KMS-11 (cell line): ENCODE measurements around the gene PRKG2.
"Not testable (repeated sequence)": the region's sequence is repeated elsewhere in the genome, so short reads cannot be mapped to it uniquely, and the experiment has no call there.

ENCODE experiments used
- H2AFZ ChIP-seq: fragments of 200-600 bp; sonication (generic); 2 replicates; pipeline ENCODE4 v1.6.1; 2016; ENCODE audit warnings: antibody characterized with exemption, mixed run types, low read depth
- H3K27ac ChIP-seq: fragments of 200-600 bp; sonication (generic); 2 replicates; pipeline ENCODE4 v1.6.1; 2016; ENCODE audit warnings: mild to moderate bottlenecking, mixed run types
- H3K27me3 ChIP-seq: fragments of 200-600 bp; sonication (generic); 2 replicates; pipeline ENCODE4 v1.6.1; 2017; ENCODE audit warnings: mild to moderate bottlenecking, low read depth, mixed run types, moderate library complexity; ENCODE audit not compliant: insufficient read depth
- H3K36me3 ChIP-seq: fragments of 200-600 bp; sonication (generic); 2 replicates; pipeline ENCODE4 v1.6.1; 2017; ENCODE audit warnings: mild to moderate bottlenecking, mixed run types; ENCODE audit not compliant: insufficient read depth
- H3K4me1 ChIP-seq: fragments of 200-600 bp; sonication (generic); 2 replicates; pipeline ENCODE4 v1.6.1; 2016; ENCODE audit warnings: mild to moderate bottlenecking, low read depth, mixed run types; ENCODE audit not compliant: poor library complexity, severe bottlenecking
- H3K4me2 ChIP-seq: fragments of 200-600 bp; sonication (generic); 2 replicates; pipeline ENCODE4 v1.7.0; 2016; ENCODE audit warnings: mild to moderate bottlenecking, mixed run types
- H3K4me3 ChIP-seq: fragments of 200-600 bp; sonication (generic); IDR thresholded peaks from 2 replicates; pipeline ENCODE4 v1.6.1; 2017; ENCODE audit warnings: low read depth, low read length, mixed read lengths; ENCODE audit not compliant: insufficient read depth
- H3K79me2 ChIP-seq: fragments of 200-600 bp; sonication (generic); 2 replicates; pipeline ENCODE4 v1.6.1; 2016; ENCODE audit warnings: low read depth, mixed run types; ENCODE audit not compliant: insufficient read depth
- H3K9ac ChIP-seq: fragments of 200-600 bp; sonication (generic); 2 replicates; pipeline ENCODE4 v1.6.1; 2016; ENCODE audit warnings: mild to moderate bottlenecking, mixed run types
- H4K20me1 ChIP-seq: fragments of 200-600 bp; sonication (generic); 2 replicates; pipeline ENCODE4 v1.6.1; 2016; ENCODE audit warnings: mild to moderate bottlenecking, mixed run types; ENCODE audit not compliant: insufficient read depth
- TF ChIP-seq, protein P1 (sequence below): fragments of 200-600 bp; sonication (generic); conservative IDR thresholded peaks from 2 replicates; pipeline ENCODE4 v1.6.1; 2017; ENCODE audit warnings: low read depth, mild to moderate bottlenecking, antibody characterized with exemption, low read length, moderate library complexity, mixed read lengths

PRKG2 gene

DNA sequence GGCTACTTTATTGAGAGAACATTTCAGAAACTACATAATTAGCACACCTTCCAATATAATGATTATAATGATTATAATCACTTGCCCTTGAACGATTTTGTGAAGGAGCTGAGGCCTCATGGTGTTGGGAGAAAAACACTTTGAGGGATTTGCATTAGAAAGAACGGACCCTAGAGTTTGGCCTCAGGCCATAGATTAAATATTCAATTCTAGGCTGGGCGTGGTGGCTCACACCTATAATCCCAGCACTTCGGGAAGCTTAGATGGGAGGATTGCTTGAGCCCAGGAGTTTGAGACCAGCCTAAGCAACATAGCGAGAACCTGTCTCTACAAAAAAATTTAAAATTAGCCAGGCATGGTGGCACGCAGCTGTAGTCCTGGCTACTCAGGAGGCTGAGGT, 12.9 kb upstream of the PRKG2 start:
- TF ChIP-seq, protein P1, sequence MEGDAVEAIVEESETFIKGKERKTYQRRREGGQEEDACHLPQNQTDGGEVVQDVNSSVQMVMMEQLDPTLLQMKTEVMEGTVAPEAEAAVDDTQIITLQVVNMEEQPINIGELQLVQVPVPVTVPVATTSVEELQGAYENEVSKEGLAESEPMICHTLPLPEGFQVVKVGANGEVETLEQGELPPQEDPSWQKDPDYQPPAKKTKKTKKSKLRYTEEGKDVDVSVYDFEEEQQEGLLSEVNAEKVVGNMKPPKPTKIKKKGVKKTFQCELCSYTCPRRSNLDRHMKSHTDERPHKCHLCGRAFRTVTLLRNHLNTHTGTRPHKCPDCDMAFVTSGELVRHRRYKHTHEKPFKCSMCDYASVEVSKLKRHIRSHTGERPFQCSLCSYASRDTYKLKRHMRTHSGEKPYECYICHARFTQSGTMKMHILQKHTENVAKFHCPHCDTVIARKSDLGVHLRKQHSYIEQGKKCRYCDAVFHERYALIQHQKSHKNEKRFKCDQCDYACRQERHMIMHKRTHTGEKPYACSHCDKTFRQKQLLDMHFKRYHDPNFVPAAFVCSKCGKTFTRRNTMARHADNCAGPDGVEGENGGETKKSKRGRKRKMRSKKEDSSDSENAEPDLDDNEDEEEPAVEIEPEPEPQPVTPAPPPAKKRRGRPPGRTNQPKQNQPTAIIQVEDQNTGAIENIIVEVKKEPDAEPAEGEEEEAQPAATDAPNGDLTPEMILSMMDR: no peak
- Histone ChIP-seq H3K4me1 (no peaks in the 10 kb centered on the region), H3K79me2 (no peaks in the 10 kb centered on the region), H4K20me1 (no peaks in the 10 kb centered on the region), H3K4me3 (no peak overlapping the region), H3K27ac (no peak overlapping the region), H3K36me3 (no peaks in the 10 kb centered on the region), H2AFZ (no peak overlapping the region), H3K27me3 (no peaks in the 10 kb centered on the region), H3K9ac (no peak overlapping the region), H3K4me2 (no peak overlapping the region)

DNA sequence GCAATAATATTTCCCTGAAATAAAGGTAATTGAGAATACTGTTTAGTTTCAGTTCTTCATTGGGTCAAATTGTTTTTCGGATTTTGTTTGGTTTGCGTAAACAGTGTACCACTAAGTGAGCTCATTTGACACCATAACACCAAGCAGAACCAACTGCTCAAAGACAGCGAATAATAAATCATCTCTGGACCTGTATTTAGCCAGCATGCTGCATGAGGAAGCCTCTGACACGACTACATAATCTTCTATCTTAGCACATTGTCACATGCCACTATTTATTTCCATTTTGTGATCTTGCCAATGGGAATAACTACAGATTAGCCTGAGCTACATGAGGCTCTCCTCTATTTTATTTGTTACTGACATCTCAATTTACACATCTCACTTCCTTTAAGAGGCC, 12.1 kb upstream of the PRKG2 start:
- H3K79me2 ChIP-seq: no peaks in the 10 kb centered on the region
- H3K4me3 ChIP-seq: no peak overlapping the region
- no peaks in the 10 kb centered on the region for H3K4me1 ChIP-seq
- no peak overlapping the region for H2AFZ ChIP-seq
- no peak overlapping the region for H3K27ac ChIP-seq
- no peak overlapping the region for H3K4me2 ChIP-seq
- H3K9ac ChIP-seq: no peak overlapping the region
- H3K36me3 ChIP-seq: no peaks in the 10 kb centered on the region
- no peaks in the 10 kb centered on the region for H4K20me1 ChIP-seq
- TF ChIP-seq, protein P1: no peak
- no peaks in the 10 kb centered on the region for H3K27me3 ChIP-seq

DNA sequence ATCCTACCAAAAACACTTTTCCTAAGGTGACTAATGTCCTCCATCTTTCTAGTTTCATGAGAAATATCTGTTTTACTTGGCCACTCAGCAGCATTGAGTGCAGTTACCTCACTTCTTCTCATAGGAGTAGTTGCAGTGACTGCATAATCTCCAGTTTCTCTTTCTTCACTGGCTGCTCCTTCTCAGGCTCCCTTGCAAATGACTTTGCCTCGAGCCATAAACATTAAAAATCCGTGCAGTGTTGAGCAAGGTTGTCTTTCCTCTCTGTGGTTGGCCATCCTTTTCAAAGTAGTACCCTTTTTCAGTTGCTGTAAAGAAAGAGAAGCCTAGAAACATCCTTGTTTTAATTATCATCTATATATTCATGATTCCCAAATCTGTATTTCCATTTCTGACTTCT, 10.2 kb upstream of the PRKG2 start:
- H3K79me2 ChIP-seq: no peaks in the 10 kb centered on the region
- no peak overlapping the region for H3K27ac ChIP-seq
- no peaks in the 10 kb centered on the region for H4K20me1 ChIP-seq
- no peak overlapping the region for H2AFZ ChIP-seq
- H3K9ac ChIP-seq: no peak overlapping the region
- no peak overlapping the region for H3K4me2 ChIP-seq
- no peaks in the 10 kb centered on the region for H3K4me1 ChIP-seq
- no peaks in the 10 kb centered on the region for H3K36me3 ChIP-seq
- TF ChIP-seq, protein P1: no peak
- H3K4me3 ChIP-seq: no peak overlapping the region
- no peaks in the 10 kb centered on the region for H3K27me3 ChIP-seq

DNA sequence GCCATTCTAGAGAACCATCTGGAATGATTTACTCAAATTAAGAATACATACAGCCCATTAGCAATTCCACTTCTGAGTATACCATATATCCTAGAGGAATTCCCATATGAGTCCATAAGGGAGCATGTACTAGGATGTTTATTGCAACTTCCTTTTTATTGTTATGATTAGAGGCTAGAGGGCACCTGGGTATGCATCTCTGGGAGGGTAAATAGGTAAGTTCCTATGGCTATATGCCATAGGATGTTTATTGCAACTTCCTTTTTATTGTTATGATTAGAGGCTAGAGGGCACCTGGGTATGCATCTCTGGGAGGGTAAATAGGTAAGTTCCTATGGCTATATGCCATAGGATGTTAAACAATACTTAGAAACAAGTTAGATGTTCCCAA, 7.1 kb upstream of the PRKG2 start:
- not testable (repeated sequence) for H3K79me2 ChIP-seq, H3K4me3 ChIP-seq, H3K4me1 ChIP-seq, H3K27me3 ChIP-seq, H3K9ac ChIP-seq, H3K4me2 ChIP-seq, H3K27ac ChIP-seq, H3K36me3 ChIP-seq, H2AFZ ChIP-seq, H4K20me1 ChIP-seq

DNA sequence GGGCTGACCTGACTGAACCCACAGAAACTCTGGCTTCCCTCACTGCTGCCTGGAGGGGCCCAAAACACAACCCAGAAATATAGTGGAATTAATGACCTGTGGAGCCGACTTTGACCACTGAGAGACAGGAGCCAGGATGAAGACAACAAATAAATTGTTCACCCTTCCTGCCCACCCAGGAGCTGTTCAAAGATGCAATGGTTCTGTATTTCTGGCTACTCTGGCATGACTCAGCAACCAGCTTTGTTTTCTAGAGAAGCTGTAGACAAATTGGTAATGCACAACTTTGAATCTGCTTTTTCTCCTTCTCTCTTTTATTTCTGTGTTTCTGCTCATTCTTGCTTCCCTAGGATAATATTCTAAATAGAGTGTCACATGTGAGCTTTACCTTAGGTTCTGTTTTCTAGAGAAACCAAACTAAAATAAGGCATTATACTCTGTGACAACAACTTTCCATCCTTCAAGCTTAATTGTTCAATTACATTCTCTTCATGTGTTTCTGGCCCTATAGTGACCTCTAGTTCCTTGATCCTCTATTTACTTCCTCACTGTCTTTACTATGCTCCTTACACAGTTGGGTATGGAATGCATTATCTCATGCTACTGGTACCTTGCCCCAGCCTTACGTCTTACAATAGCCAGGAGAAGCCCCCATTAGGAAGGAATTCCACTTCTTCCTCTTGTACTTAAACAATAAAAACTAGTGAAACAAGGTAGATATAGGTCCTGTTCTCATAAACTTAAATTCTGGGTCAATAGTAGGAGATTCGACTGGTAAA, 6.5 kb upstream of the PRKG2 start:
- Histone ChIP-seq H3K27me3 (no peaks in the 10 kb centered on the region), H3K27ac (no peak overlapping the region), H3K9ac (no peak overlapping the region), H3K4me3 (no peak overlapping the region), H3K4me1 (no peaks in the 10 kb centered on the region), H3K79me2 (no peaks in the 10 kb centered on the region), H4K20me1 (no peaks in the 10 kb centered on the region), H2AFZ (no peak overlapping the region), H3K36me3 (no peaks in the 10 kb centered on the region), H3K4me2 (no peak overlapping the region)
- TF ChIP-seq, protein P1: no peak
